DMS 273 (cell line): Measurements from ENCODE around the gene RPIA.
A peak's percentile ranks its signal among the peaks of the same experiment; 100 is the strongest.
"Not testable (repeated sequence)": the region's sequence is repeated elsewhere in the genome, so short reads cannot be mapped to it uniquely, and the experiment has no call there.

Experiments used
- DNase-seq: peaks from one replicate; lab custom pipeline; 2025; ENCODE audit not compliant: unreplicated experiment; lab: John Stamatoyannopoulos, UW

RPIA gene

DNA sequence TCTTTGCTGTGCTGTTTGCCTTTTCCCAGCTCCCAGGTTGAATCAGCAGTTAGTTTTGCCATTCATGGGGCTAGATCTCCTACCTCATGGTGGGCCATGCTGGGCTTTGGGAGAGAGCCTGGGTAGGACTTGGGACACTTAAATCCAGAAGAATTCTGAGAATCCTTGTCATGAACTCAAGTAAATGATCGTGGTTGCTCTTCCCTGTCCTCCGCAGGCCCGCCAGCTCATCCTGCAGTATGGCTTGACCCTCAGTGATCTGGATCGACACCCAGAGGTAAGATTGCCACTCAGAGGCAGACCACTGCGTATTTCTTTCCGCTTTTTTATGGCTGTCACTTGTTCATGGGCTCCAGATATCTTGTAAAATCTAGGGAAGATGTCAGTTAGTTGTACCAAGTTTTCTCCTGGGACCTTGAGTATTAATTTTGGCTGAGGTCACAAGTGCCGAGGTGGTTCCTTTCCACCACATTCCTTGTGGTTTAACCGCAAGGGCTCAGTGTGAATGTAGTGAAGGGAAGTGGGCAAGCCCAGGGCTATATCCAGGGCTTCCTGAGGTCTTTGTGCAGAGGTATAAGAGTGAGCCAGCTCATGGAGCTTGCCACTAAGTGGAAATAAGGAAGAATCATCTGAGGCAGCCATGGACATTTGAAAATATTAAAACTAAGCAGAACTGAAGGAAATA lies 37.7 kb downstream of the RPIA start:
- DNase-seq: no peak

DNA sequence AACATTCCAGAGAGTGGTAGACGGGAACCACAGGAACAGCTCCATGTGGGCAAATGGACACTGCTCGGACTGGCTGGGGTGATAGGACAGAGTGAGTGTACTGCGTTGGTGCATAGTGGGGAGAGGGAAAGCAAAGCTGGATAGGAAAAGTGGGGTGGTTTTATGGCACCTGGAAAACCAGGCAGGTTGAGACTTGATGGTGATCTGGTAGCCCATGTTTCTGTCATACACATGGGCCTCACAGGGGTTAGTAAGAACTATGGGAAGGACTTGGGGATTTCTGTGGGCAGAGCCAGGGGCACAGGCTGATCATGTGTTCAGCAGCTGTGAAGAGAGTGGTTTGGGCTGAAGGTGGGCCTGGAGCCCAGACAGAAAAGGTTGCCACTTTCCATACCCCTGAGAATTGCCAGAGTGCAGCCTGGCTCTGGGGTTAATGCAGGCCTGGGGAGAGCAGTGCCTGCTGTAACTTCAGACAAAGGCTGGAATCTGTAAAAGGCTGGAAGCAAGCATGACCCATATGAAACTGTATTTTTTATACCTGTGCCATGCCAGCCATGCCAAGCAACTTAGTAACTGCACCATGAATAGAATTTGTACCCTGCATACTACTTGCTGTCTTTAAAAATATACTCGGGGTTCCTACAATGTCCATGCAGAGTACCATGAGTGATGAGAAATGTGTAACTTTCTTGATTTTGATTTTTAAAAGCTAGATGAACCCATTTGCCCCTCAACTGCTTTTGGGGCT lies 41.9 kb downstream of the RPIA start:
- no peak for DNase-seq

DNA sequence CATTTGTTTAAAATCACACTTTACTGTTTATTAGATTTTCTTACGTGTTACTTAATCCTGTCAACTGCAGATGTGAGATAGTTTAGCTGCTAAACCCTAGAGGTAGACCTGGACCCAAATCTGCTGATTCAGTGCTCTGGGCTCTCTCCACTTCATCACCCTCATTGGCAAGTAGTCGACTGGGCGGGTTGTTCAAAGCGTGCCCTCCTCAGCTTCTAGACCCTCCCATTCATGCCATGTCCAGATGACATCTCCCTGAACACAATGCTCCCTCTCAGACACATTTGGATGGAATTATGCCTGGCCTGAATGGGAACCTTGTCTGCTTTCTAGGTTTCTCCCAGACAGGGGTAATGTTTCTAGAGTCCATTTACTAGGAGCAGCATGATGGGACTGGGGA lies 43.7 kb downstream of the RPIA start:
- no peak for DNase-seq

DNA sequence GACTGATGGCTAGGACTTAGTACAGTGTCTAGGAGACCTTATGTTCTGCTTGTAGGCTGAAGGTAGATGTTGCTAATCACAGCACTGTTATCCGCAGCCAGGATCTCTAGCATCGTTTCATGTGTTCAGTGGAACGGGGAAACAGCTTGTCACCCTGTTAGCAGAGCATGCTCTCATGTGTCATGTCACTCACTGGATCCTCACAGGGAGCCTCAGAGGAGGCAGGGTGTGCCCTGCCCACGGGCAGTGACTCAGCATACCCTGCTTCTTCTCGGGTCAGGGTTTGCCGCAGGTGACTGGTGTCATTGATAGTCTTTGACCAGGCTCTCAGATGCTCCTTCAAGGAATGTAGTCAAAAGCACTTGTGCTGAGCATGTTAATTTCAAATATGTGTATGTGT lies 44.4 kb downstream of the RPIA start:
- no peak for DNase-seq

DNA sequence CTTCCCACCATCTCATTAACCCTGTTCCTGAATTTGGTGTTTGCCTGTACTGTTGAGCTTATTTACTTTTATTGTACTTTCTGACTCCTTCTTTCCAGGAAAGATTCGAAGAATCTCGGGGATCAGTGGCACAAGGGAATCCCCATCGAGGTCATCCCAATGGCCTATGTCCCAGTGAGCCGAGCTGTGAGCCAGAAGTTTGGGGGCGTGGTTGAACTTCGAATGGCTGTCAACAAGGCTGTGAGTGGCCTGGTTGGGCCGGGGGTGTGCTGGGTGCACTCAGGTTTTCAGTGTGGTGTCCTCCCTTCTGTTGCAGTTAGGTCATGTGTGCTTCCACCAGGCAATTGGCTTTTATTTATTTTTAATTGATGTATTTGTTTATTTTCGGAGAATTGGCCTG lies 45.0 kb downstream of the RPIA start:
- DNase-seq: no peak

DNA sequence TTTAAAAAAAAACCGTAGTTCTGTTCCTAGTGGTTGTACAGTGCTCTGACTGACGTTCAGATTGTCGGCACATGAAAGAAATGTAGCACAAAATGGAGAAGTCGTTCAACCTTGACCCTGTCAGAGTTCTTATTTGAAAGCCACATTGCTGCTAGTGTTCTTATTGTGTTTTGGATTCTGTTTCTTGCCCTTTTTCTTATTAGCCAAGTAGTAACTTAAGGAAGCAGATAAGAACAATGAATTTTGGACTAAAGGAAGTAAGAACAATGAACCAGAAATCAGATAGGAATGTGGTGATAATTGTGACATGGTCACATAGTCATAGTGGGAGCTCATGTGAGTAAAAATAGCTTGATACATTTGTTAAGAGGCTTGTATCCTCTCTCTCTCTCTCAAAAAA lies 45.9 kb downstream of the RPIA start:
- no peak for DNase-seq

DNA sequence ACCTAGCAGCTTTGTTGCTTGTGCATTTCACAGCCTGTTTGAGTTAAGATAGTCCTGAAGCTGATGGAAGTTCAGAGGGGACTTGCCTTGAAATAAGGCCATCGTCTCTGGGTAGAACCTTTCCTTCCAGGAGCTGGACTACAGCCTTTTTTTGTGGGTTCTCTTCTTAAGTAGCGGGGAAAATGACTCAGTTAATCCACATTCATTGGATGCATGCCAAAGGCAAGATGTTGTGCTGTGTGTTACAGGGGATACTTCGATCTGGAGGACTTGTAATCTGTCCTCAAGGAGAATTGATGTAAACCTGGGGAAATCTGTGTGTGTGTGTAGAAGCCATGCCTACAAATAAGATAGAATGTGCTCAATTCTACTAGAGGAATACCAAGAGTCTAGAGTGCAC lies 46.8 kb downstream of the RPIA start:
- DNase-seq: no peak

DNA sequence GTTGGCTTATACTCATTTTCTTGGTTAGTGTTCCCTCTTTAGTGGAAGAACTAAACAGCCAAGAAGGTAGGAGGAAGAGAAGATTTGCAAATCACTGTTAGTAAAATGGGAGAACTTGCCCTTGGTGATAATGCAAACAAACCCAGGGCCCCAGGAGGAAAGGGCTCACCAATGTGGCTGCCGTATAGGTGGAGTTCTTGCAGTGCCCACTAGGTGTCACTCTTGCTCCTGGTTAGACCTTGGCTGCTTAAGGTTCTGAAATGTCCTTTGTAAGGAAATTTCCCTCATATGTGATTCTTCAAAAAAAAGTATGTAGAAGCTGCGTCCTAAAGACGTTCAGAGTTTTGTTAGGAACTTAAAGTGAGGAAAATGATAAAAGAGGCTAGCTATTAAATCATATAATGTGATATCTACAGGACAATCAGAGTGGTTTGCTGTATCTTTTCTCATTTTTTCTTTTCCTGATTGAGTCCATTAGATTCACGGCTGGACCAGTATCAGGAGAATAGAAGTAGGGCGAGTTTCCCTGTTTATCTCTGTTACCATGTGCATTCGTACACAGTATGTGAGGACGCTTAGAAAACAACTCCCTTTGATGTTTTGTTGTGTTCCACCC lies 48.6 kb downstream of the RPIA start:
- DNase-seq: peak; percentile 81

DNA sequence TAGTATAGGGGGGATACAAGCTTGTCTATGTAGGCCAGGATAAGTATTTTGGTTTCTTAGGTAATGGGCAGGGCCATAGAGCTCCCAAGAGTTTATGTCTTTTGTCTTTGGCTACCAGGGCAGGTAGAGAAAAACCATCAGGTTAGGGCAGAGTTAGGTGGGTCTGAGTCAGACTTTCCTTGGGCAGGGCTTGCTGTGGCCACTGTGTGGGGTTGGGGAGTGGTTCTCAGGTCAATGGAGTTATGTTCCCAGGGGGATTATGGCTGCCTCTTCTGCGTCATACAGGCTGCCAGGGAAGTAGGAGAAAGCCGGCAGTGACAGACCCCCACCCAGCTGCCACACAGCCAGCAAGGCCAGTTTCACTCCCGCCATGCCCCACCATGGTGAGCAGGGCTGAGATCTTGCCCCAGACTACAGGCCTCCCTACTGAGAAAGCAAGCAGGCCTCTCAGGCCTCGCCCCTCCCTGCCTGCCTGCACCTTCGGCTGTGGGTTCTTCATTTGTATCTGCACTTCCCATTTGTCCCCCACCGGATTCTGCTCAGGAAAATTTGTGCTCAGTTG lies 55.5 kb downstream of the RPIA start:
- DNase-seq: no peak

DNA sequence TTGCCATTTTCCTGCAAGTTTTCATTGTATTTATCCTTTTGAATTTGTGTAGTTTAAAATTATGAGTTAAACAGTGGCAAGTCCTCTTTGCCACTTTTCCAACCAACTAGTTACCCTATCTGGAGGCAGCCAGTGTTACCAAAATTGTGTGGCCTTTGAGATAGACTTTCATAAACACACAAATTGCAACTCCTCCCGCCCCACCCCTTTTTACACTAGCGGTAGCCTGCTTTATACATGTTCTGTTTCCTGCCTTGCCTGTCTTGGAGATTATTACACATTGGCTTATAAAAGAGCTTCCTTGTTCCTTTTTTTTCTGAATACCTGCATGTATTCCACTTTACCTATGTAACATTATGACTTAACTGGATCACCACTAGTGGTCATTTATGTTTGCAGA lies 56.5 kb downstream of the RPIA start:
- no peak for DNase-seq

DNA sequence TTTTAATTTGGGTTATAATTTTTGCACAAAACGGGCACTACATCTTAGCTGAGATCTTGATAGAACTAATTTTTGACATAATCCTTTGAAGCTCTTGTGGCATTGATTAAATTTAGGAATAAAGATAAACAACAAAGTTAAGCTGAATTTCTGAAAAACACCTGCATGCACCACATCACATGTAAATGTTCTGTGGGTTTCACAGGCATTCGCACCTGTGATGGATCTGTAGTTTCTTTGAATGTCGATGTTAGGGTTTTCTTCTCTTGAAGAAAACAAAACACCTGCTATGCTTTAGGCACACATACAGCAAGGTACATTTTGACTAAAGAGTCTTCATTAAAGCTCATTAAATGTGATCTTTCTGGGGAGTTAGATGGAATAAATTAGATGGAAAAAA lies 60.3 kb downstream of the RPIA start:
- DNase-seq: no peak

DNA sequence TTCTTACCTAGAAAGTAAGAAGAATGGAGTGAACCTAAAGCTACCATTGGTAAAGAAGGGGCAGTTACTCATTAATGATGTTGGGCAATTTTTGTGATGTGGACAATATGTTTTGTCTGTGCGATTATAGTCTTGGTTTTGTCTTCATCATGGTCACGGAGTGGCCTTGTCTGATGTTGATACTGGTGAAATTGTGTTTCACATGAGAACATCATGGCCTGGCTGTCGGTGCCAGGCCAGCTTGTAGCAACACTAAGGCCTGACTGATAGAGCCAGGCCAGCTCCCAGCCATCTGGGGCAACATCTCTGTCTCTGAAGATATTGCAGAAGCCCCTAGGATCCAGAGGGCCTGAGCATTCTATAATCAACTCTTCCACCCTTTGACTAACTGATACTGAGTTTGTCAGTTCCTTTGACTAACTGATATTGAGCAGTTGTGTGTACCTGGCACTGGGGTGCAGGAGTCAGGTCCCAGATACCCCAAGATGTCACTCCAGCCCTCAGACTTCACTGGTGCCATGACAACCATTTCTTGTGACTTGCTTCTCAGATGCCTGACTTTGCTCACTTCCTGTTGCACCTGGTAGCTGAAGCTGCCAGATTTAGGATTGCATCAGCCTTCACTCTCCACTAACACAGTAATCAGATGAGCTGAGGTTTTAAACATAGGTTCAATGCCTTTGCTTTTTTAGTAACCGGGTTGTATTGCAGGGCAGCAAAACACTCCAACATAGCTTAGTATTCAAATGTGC lies 62.5 kb downstream of the RPIA start:
- DNase-seq: no peak

DNA sequence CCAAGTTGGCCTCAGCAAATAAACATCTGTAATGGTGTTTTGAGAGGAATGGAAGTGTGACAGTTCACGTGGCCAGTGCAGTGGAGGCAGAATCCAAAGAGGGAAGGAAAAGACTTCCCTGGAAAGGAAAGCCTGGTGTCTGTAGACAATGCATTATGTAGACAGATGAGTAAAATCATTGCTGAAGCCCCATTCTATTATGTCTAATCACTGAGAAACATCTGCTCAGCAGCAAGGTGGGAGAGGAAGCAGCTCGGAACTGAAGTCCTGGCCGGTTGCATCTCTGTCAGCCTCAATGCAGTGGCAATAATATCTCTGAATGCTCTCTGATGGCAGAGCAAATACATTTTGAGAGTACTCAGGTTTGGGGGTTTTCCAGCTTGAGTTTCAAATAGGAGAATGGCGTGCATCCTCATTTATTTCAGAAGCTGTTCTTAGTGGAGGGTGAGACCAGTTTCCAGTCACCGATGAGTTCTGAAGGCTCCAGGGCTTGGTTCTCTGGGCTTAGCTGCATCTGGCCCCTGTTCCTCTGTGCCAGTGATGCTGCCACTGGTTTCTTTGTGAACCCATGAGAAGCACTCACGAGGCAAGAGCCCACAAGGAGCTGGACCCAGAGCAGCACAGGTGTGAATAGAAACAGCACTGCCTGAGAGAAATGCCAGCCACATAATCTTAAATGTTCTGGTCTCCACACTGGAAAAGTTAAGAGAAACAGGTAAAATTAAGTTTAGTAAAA lies 63.3 kb downstream of the RPIA start:
- no peak for DNase-seq

DNA sequence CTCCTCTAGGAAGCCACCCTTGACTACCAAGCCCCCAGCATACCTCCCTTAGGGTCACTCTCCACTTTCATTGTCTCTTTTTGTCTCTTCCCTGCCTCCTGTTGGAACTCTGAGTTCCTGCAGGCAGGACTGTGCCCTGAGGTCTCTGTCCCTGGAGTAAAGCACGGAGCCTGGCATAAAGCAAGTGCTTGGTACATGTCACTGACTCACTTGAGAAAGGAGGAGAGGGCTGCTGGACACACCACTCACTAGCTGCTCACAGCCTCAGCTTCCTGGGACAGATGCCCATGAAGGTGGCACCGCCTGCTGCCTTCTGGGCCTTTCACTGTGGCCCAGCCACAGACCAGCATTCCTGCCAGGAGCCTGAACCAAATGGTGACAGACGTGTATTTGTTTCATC lies 64.4 kb downstream of the RPIA start:
- no peak for DNase-seq

DNA sequence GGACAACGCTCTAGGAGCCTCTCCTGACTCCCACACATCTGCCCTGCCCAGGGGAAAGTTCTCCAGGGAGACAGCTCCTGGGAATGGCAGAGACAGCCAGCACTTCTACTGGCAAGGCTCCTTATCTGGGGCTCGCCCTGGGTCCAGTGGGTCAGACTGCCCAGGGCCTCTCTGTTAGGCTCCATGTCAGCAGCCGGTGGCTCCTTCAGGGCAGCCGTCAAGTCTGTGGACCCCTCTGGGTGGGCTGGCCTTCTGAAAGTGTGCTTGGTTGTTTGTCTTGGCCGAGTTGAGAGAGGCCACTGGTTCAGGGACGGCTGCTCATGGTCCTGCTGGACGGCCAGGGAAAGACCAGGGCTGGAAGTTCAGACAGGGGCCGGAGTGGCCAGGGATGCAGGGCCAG lies 65.6 kb downstream of the RPIA start:
- no peak for DNase-seq

DNA sequence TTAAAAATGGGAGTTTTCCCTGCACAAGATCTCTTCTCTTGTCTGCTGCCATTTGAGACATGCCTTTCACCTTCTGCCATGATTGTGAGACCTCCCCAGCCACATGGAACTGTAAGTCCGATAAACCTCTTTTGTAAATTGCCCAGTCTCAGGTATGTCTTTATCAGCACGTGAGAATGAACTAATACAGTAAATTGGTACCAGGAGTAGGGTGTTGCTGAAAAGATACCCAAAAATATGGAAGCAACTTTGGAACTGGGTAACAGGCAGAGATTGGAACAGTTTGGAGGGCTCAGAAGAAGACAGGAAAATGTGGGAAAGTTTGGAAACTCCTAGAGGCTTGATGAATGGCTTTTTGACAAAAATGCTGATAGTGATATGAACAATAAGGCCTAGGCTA lies 67.2 kb downstream of the RPIA start:
- DNase-seq: not testable (repeated sequence)

DNA sequence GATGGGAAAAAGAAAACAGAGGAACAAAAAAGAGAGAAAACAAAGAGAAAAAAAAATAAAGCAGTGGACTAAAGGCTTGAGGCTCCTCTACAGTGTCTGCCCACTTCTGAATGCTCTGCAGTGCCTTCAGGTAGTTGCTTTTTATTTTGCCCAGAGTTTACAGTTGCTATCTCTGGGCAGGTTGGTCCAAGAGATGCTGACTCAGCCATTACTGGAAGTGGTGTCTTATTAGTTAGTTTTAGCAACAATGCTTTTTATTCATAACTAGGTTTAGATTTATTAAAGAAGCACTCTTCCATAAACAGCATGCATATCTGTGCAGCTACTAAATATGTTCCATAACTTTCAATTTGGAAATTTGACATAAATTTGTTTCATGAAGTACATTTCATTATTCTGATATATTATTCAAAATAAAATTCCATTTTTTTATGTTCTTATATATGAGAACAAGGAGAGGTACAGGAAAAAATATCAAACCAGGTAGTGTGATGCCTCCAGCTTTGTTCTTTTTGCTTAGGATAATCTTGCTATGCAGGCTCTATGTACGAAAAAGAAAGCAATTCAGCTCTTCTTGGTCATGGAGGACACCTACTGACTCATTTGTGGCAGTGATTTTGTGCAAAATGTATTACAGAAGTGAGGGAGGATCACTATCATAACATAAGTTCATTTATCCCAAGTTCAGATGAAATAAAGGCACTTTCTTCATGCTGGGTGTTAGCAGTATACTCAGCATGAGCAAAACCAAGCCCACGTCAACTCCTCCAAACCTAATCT lies 69.5 kb downstream of the RPIA start:
- DNase-seq: no peak

DNA sequence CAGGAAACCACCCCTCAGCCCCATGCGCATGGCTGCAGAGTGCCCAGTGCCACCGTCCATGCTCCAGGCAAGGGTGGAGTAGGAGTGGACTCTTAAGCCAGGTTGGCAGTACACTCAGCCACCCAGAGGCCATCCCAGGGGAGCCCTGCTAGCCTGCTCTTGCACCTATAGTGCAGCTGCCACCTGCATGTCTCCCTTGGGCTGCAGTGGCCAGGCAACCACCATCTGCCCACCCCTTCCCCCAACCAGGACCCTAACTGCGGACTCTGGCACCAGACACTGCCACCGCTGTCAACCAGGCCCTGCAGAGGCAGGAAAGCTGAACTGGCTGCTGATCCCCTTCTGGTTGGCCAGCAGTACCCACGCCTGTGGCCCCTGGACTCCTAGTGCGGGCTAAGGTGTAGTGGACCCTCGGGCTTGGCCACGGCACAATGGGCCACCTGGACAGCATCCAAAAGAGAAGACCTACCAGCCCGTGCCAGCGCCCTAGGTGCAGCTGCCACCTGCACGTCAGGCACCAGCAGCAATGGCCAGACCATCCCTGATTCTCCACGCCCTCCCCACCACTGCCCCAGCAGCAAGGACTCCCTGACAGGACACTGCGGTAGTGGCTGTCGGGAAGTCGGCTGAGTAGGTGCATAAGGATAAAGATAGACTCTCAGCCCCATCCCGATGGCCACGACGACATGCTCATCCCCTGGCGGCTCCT lies 72.8 kb downstream of the RPIA start:
- no peak for DNase-seq

DNA sequence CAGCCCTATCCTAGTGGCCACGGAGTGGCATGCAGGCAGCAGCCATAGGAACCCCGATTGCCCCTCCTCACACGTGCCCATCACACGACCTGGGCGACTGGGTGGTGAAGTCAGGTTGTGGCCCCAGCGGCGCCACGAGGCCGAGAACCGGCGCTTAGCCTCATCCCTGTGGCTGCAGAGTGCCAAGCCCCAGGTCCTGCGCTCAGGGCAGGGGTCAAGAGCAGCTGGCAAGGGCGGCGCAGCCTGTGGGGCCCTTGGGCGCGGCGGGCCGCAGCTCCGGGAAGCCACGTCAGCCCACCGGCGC lies 73.3 kb downstream of the RPIA start:
- no peak for DNase-seq
